ENCODE results near the gene INPP1.
A peak's percentile ranks its signal among the peaks of the same experiment; 100 is the strongest.
"Not testable (repeated sequence)": the region's sequence is repeated elsewhere in the genome, so short reads cannot be mapped to it uniquely, and the experiment has no call there.

INPP1 gene

GRCh38 chr2:190333395-190333794, 10.0 kb upstream of the INPP1 start:
- FAIRE-seq (no peak), DNase-seq (ENCODE audit: insufficient read length, low spot score) (no peak)

- FAIRE-seq (no peak), DNase-seq (ENCODE audit: insufficient read length, low spot score) (no peak)
Observed at GRCh38 chr2:190333928-190334327, 9.5 kb upstream of the INPP1 start.

GRCh38 chr2:190334479-190335224, 8.7 kb upstream of the INPP1 start:
- no peak for FAIRE-seq
- DNase-seq (ENCODE audit: insufficient read length, low spot score), result no peak

- DNase-seq (ENCODE audit: insufficient read length, low spot score) (no peak), FAIRE-seq (no peak)
Observed at GRCh38 chr2:190335225-190335559, 8.2 kb upstream of the INPP1 start.

- FAIRE-seq; DNase-seq (ENCODE audit: insufficient read length, low spot score): not testable (repeated sequence)
Observed at GRCh38 chr2:190335584-190335983, 7.8 kb upstream of the INPP1 start.

GRCh38 chr2:190336420-190336819, 7.0 kb upstream of the INPP1 start:
- FAIRE-seq (no peak), DNase-seq (ENCODE audit: insufficient read length, low spot score) (no peak)

GRCh38 chr2:190338453-190338852, 4.9 kb upstream of the INPP1 start:
- no peak for FAIRE-seq

GRCh38 chr2:190339394-190339793, 4.0 kb upstream of the INPP1 start:
- FAIRE-seq, result no peak

More at GRCh38 chr2:190338453-190338852, 4.9 kb upstream of the INPP1 start:
- no peak for DNase-seq (ENCODE audit: insufficient read length, low spot score)

GRCh38 chr2:190340369-190340768, 3.0 kb upstream of the INPP1 start:
- DNase-seq (ENCODE audit: insufficient read length, low spot score), result no peak

More at GRCh38 chr2:190339394-190339793, 4.0 kb upstream of the INPP1 start:
- DNase-seq (ENCODE audit: insufficient read length, low spot score), result no peak

GRCh38 chr2:190342611-190343010, 778 bp upstream of the INPP1 start:
- FAIRE-seq, result no peak

More at GRCh38 chr2:190340369-190340768, 3.0 kb upstream of the INPP1 start:
- no peak for FAIRE-seq

GRCh38 chr2:190343089-190343535, 277 bp upstream of the INPP1 start:
- FAIRE-seq (no peak), DNase-seq (ENCODE audit: insufficient read length, low spot score) (peak; percentile 9)

More at GRCh38 chr2:190342611-190343010, 778 bp upstream of the INPP1 start:
- no peak for DNase-seq (ENCODE audit: insufficient read length, low spot score)

GRCh38 chr2:190344276-190344827, 963 bp downstream of the INPP1 start:
- DNase-seq (ENCODE audit: insufficient read length, low spot score) (peak; percentile 40), FAIRE-seq (peak; percentile 80)

GRCh38 chr2:190350371-190350770, 7.0 kb downstream of the INPP1 start:
- no peak for DNase-seq (ENCODE audit: insufficient read length, low spot score)
- FAIRE-seq, result no peak

- FAIRE-seq (no peak), DNase-seq (ENCODE audit: insufficient read length, low spot score) (no peak)
Observed at GRCh38 chr2:190351955-190352354, 8.6 kb downstream of the INPP1 start.

GRCh38 chr2:190352668-190353536, 9.5 kb downstream of the INPP1 start:
- no peak for DNase-seq (ENCODE audit: insufficient read length, low spot score)
- peak; percentile 4 for FAIRE-seq

GRCh38 chr2:190353537-190353899, 10.1 kb downstream of the INPP1 start:
- FAIRE-seq, result no peak
- DNase-seq (ENCODE audit: insufficient read length, low spot score), result no peak

- DNase-seq (ENCODE audit: insufficient read length, low spot score), result no peak
- no peak for FAIRE-seq
Observed at GRCh38 chr2:190354003-190354690, 10.8 kb downstream of the INPP1 start.

- no peak for DNase-seq (ENCODE audit: insufficient read length, low spot score)
- no peak for FAIRE-seq
Observed at GRCh38 chr2:190355968-190356644, 12.7 kb downstream of the INPP1 start.

GRCh38 chr2:190357600-190357999, 14.2 kb downstream of the INPP1 start:
- FAIRE-seq, result no peak
- no peak for DNase-seq (ENCODE audit: insufficient read length, low spot score)

Data from GM19239 (cell line).